CD8-positive, alpha-beta memory T cell (primary cell): ENCODE results near the gene RAX2. TPM values are rescaled to one million over a fixed set of nuclear protein-coding genes. Genes with fewer than 3 reads are reported as not detected.

Source experiments
- CTCF ChIA-PET: fragments of 350-600 bp; sonication (Branson Sonifier 250); formaldehyde crosslinking; loops from one replicate; lab custom pipeline; 2021; ENCODE audit warnings: antibody characterized with exemption; lab: Charles Lee
- POLR2A ChIA-PET: fragments of 350-600 bp; sonication (Branson Sonifier 250); formaldehyde crosslinking; loops from one replicate; lab custom pipeline; 2021; ENCODE audit warnings: antibody characterized with exemption; lab: Charles Lee
- DNase-seq, 5 donors: peaks; one replicate each; pipeline versions ENCODE4 v3.0.0 to v3.0.0-alpha.2; 2020 to 2022; ENCODE audit warnings: mixed read lengths in 1 of 5
- H3K27ac ChIP-seq: one replicate; pipeline ENCODE4 v1.7.0; 2013; ENCODE audit warnings: low read depth, mild to moderate bottlenecking, low read length, moderate library complexity
- H3K27me3 ChIP-seq: 2 replicates; pipeline ENCODE4 v1.7.0; 2013; ENCODE audit warnings: low read length, mild to moderate bottlenecking; ENCODE audit not compliant: insufficient read depth, poor library complexity, severe bottlenecking
- H3K36me3 ChIP-seq: 2 replicates; pipeline ENCODE4 v1.7.0; 2013; ENCODE audit warnings: mild to moderate bottlenecking, low read length, moderate library complexity; ENCODE audit not compliant: insufficient read depth
- H3K4me1 ChIP-seq: 2 replicates; pipeline ENCODE4 v1.7.0; 2013; ENCODE audit warnings: mild to moderate bottlenecking, low read length, moderate library complexity; ENCODE audit not compliant: insufficient read depth
- H3K4me3 ChIP-seq: 2 replicates; pipeline ENCODE4 v1.7.0; 2013; ENCODE audit warnings: mild to moderate bottlenecking, low read length
- H3K9me3 ChIP-seq: 2 replicates; pipeline ENCODE4 v1.7.0; 2013; ENCODE audit warnings: mild to moderate bottlenecking, low read length
- H3K27ac Mint-ChIP-seq, 8 donors: one replicate each; pipeline ENCODE4 v1.8.0; 2020 to 2021; ENCODE audit warnings: mixed read lengths in 8 of 8, mild to moderate bottlenecking in 6 of 8, inconsistent platforms in 3 of 8, moderate library complexity in 3 of 8
- H3K27me3 Mint-ChIP-seq, 2 donors: one replicate each; pipeline ENCODE4 v1.8.0; 2020 to 2021; ENCODE audit warnings: mixed read lengths in 2 of 2, mild to moderate bottlenecking in 1 of 2, moderate library complexity in 1 of 2
- H3K36me3 Mint-ChIP-seq, 3 donors: one replicate each; pipeline ENCODE4 v1.8.0; 2020 to 2021; ENCODE audit warnings: mixed read lengths in 3 of 3, inconsistent platforms in 1 of 3, mild to moderate bottlenecking in 1 of 3
- H3K4me1 Mint-ChIP-seq, 3 donors: one replicate each; pipeline ENCODE4 v1.8.0; 2020 to 2021; ENCODE audit warnings: mixed read lengths in 3 of 3, inconsistent platforms in 1 of 3, mild to moderate bottlenecking in 1 of 3
- H3K4me3 Mint-ChIP-seq, 7 donors: one replicate each; pipeline ENCODE4 v1.8.0; 2020 to 2021; ENCODE audit warnings: mixed read lengths in 7 of 7, mild to moderate bottlenecking in 6 of 7, moderate library complexity in 4 of 7, inconsistent platforms in 2 of 7
- H3K9me3 Mint-ChIP-seq, 5 donors: one replicate each; pipeline ENCODE4 v1.8.0; 2020 to 2022; ENCODE audit warnings: mixed read lengths in 5 of 5, mild to moderate bottlenecking in 3 of 5, moderate library complexity in 2 of 5, inconsistent platforms in 1 of 5
- polyA plus RNA-seq: library from polyadenylated mRNA; unstranded; fragments of 300-500 nt; fragmentation: Illumina TruSeq; gene quantifications from one replicate; pipeline ENCODE4 v1.2.3, GENCODE V29; 2021
- total RNA-seq, 2 experiments: library from RNA; stranded (reverse); gene quantifications; one replicate each; pipeline ENCODE4 v1.2.3, GENCODE V29; 2021

The RAX2 gene
- total and polyA plus RNA-seq, 3 experiments from 2014 or later: not detected

DNA sequence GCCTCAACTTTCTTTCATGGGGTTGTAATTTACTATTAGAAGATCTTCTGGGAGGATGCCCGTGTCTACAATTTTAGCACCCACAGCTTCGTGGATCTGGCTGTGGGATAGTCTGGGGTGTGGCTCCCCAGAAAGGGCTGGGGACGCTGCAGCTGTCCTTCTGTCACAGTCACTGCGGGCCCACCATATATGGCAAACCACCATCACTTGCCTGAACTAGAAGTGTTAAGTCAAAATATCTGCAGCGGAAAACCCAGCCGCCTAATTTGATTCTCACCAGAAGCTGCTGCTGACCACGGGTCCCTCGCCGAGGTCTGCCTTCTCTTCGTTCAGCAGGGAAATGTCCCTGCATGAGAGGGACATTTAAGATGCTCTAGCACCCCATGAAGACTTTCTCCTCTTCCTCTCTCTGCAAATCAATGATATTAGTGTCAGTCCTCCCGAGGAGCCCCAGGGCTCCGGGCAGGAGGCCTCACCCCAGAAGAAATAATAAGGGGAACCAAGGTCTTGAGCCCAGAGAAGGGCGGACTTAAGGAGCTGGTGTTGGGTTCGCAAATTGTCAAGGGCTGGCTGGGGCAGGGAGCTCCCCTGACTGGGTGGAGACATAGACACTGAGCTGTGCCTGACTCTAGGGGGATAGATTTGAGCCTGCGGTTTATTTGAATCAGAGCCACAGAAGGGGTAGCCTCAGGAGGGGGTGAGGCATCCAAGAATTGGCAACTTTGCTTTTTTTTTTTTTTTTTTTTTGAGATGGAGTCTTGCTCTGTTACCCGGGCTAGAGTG lies 17.2 kb upstream of the RAX2 start:
- Histone ChIP-seq H3K9me3 (no peaks in the 10 kb centered on the region), H3K4me3 (no peak overlapping the region), H3K27me3 (no peaks in the 10 kb centered on the region), H3K4me1 (peaks cover 21% of the 10 kb centered on the region), H3K27ac (peak overlapping the region; percentile 29), H3K36me3 (no peaks in the 10 kb centered on the region)
- Mint-ChIP-seq H3K4me3 (peak overlapping the region; percentile 70 to 85 (median 77)), H3K4me1 (peaks cover 36 to 55% (median 39%) of the 10 kb centered on the region in 3 donors), H3K9me3 (peaks cover 0 to 5% (median 0%) of the 10 kb centered on the region in 5 donors), H3K27ac (peak overlapping the region; percentile 76 to 96 (median 90)), H3K36me3 (peaks cover 2 to 5% (median 4%) of the 10 kb centered on the region in 3 donors), H3K27me3 (no peaks in the 10 kb centered on the region)
- DNase-seq: peak in 3 of 5 donors; percentile 41 to 66 (median 65)
- ChIA-PET CTCF (interaction anchor here (0.7 to 3.1 kb wide), 7 partner anchors 9 to 161 kb away, joined by 3 to 13 read pairs (median 3); partner anchors contain the start of genes APBA3 and MRPL54), POLR2A (interaction anchor here (0.6 to 1.4 kb wide), 5 partner anchors 9 to 63 kb away, joined by 3 to 9 read pairs (median 6); partner anchors contain the start of gene MRPL54)

- Mint-ChIP-seq H3K4me3 (peak within 1 kb of the TSS; percentile 83 to 95 (median 90)), H3K27ac (peak within 1 kb of the TSS; percentile 21 to 91 (median 86)), H3K27me3 (peaks cover 0 to 1% of the 10 kb centered on the region in 2 donors), H3K4me1 (peaks cover 41 to 54% (median 46%) of the 10 kb centered on the region in 3 donors), H3K36me3 (peaks cover 6 to 22% (median 16%) of the 10 kb centered on the region in 3 donors), H3K9me3 (peaks cover 11 to 16% (median 14%) of the 10 kb centered on the region in 5 donors)
- Histone ChIP-seq H3K27ac (peak within 1 kb of the TSS; percentile 59), H3K4me3 (peak within 1 kb of the TSS; percentile 58), H3K4me1 (peaks cover 21% of the 10 kb centered on the region), H3K9me3 (peaks cover 12% of the 10 kb centered on the region), H3K36me3 (peaks cover 7% of the 10 kb centered on the region), H3K27me3 (no peaks in the 10 kb centered on the region)
- ChIA-PET POLR2A (interaction anchor here (0.9 to 2.3 kb wide), 5 partner anchors 10 to 26 kb away, joined by 4 to 6 read pairs (median 5); partner anchors contain the start of gene MRPL54), CTCF (interaction anchor here (0.9 to 3.1 kb wide), 5 partner anchors 10 to 36 kb away, joined by 3 to 13 read pairs (median 4); partner anchors contain the start of genes APBA3 and MRPL54)
- peak in 4 of 5 donors; percentile 20 to 47 (median 26) for DNase-seq
Measured at GRCh38 chr19:3785938-3786824, 14.2 kb upstream of the RAX2 start, which contains the start of gene MATK. MATK (minus strand) TSS chr19:3786381; CDS start chr19:3785135, 1,246 bp downstream.

- Histone ChIP-seq H3K27me3 (no peaks in the 10 kb centered on the region), H3K36me3 (peaks cover 7% of the 10 kb centered on the region), H3K9me3 (peaks cover 15% of the 10 kb centered on the region), H3K4me1 (peaks cover 21% of the 10 kb centered on the region), H3K27ac (peak overlapping the region; percentile 59), H3K4me3 (peak overlapping the region; percentile 58)
- peak overlapping the region; percentile 83 to 95 (median 90) for H3K4me3 Mint-ChIP-seq
- peaks cover 10 to 20% (median 16%) of the 10 kb centered on the region in 5 donors for H3K9me3 Mint-ChIP-seq
- POLR2A ChIA-PET: interaction anchor here (1.0 to 2.3 kb wide), 2 partner anchors 10 to 12 kb away, joined by 4 to 6 read pairs; no protein-coding TSS in a partner anchor
- H3K36me3 Mint-ChIP-seq: peaks cover 6 to 24% (median 20%) of the 10 kb centered on the region in 3 donors
- peak in 3 of 5 donors; percentile 21 to 30 (median 24) for DNase-seq
- peaks cover 0 to 1% of the 10 kb centered on the region in 2 donors for H3K27me3 Mint-ChIP-seq
- CTCF ChIA-PET: interaction anchor here (0.7 to 3.4 kb wide), 2 partner anchors 11 to 37 kb away, joined by 3 to 15 read pairs; no protein-coding TSS in a partner anchor
- H3K4me1 Mint-ChIP-seq: peaks cover 40 to 54% (median 47%) of the 10 kb centered on the region in 3 donors
- peak overlapping the region; percentile 21 to 91 (median 62) for H3K27ac Mint-ChIP-seq
Measured at GRCh38 chr19:3785451-3785937, 13.5 kb upstream of the RAX2 start.

DNA sequence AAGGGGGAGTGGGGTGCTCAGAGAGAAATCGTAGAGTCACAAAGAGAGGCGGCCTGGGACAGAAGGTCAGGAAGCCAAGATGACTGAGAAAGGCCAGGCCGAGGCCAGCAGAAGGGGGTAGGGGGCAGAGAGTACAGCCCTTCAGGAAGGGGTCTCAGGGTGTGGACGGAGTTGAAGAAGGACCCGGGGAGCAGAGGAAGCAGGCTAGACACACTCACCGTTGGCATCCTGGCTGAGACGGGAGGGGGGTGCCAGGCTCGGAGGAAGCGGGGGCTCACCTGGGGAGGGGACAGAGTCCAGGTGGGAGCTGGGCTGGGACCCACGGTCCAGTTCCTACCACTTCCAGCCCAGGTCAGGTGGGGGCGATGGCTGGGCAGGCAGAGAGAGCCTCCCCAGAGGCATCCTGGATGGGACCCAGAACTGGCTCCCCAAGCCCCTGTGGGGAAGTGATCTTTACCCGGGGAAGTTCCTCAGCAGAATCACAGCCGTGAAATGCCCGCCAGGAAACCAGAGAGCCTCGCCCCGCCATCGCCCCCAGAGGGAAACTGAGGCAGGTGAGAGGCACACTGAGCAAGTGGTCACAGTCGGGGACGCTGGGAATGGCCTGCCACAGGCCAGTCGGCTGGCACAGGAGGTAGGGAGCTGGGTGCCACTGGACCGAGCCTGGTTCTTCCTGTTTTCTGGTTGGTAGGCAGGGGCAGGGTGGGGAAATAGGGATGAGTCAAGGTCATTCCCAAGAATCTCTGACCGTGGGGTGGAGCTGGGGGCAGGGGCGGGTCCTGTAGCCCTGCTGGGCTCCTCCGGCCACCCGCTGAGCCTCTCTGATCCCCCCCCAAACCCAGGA lies 12.8 kb upstream of the RAX2 start:
- Mint-ChIP-seq H3K27me3 (peaks cover 0 to 1% of the 10 kb centered on the region in 2 donors), H3K4me1 (peaks cover 34 to 48% (median 42%) of the 10 kb centered on the region in 3 donors), H3K4me3 (peak overlapping the region; percentile 83 to 95 (median 90)), H3K9me3 (peaks cover 10 to 20% (median 16%) of the 10 kb centered on the region in 5 donors), H3K36me3 (peaks cover 6 to 24% (median 20%) of the 10 kb centered on the region in 3 donors), H3K27ac (peak overlapping the region; percentile 34 to 96 (median 84))
- Histone ChIP-seq H3K36me3 (peaks cover 7% of the 10 kb centered on the region), H3K4me1 (peaks cover 15% of the 10 kb centered on the region), H3K9me3 (peaks cover 15% of the 10 kb centered on the region), H3K27ac (peak overlapping the region; percentile 59), H3K27me3 (no peaks in the 10 kb centered on the region), H3K4me3 (peak overlapping the region; percentile 58)
- DNase-seq: no peak
- ChIA-PET POLR2A (interaction anchor here (1.0 to 2.3 kb wide), 3 partner anchors 11 to 22 kb away, joined by 4 to 6 read pairs (median 6); no protein-coding TSS in a partner anchor), CTCF (interaction anchor here (0.7 to 3.4 kb wide), 8 partner anchors 11 to 38 kb away, joined by 3 to 15 read pairs (median 6); partner anchors contain the start of gene MRPL54)

DNA sequence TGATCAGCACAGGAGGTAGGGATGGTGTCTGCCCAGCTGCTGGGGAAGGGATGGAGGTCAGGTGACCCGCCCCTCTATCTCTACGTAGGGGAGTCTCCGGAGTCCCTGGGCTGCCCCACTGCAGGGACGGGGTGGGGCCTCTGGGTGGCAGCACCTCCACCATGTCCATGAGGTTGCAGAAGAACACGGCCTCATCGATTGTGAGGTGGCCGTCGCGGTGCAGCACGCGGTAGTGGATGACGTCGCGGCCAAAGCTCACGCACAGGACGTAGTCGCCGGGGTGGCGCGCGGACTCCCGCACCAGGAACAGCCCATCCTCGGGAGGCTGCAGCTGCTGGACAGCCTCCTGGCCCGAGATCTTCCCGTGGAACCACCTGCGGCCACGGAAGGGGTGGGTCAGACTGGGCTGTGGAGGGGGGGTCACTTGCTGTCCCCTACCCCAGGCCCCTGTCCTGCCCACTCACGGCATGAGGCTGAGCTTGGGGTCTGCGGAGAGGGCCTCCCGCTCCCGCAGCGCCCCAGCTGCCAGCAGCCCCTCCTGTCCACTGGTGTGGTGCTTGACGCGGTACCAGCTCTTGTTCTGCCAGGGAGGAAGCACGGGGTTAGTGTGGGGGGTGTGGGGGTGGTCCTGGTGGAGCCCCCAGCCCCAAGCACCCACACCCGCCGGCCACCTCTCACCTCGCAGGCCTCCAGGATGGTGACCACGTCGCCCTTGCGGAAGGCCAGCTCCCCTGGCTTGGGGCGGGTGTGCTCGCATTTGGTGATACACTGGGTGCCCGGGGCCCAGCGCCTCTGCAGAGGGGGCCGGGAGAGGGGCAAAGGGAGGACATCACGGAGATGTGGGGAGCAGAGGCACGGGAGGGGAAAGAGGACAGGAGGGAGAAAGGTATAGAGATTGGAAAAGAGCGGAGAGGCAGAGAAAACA lies 11.9 kb upstream of the RAX2 start:
- Histone ChIP-seq H3K27ac (no peak overlapping the region), H3K4me1 (peaks cover 14% of the 10 kb centered on the region), H3K36me3 (peaks cover 7% of the 10 kb centered on the region), H3K9me3 (peaks cover 15% of the 10 kb centered on the region), H3K27me3 (no peaks in the 10 kb centered on the region), H3K4me3 (no peak overlapping the region)
- ChIA-PET CTCF (interaction anchor here (0.6 to 3.4 kb wide), 10 partner anchors 16 to 101 kb away, joined by 3 to 15 read pairs (median 5); partner anchors contain the start of gene MRPL54), POLR2A (interaction anchor here (2.0 to 2.3 kb wide), 2 partner anchors 14 to 21 kb away, joined by 6 read pairs; no protein-coding TSS in a partner anchor)
- DNase-seq: peak in 4 of 5 donors; percentile 38 to 68 (median 55)
- peaks cover 6 to 24% (median 20%) of the 10 kb centered on the region in 3 donors for H3K36me3 Mint-ChIP-seq
- H3K27me3 Mint-ChIP-seq: peaks cover 0 to 1% of the 10 kb centered on the region in 2 donors
- peaks cover 27 to 40% (median 36%) of the 10 kb centered on the region in 3 donors for H3K4me1 Mint-ChIP-seq
- peak overlapping the region; percentile 67 to 96 (median 89) for H3K27ac Mint-ChIP-seq
- H3K4me3 Mint-ChIP-seq: peak overlapping the region; percentile 83 to 95 (median 90)
- H3K9me3 Mint-ChIP-seq: peaks cover 10 to 20% (median 16%) of the 10 kb centered on the region in 5 donors
